Hepatocyte (in vitro differentiated cells): ENCODE data around the gene ELOVL3. TPM values are rescaled to one million over a fixed set of nuclear protein-coding genes. Genes with fewer than 3 reads are reported as not detected.

Experiments used
- DNase-seq: peaks from one replicate; pipeline ENCODE4 v3.0.0-alpha.2; 2016; ENCODE audit warnings: low spot score
- H2AFZ ChIP-seq: fragments of 200-600 bp; sonication (generic); 2 replicates; pipeline ENCODE4 v1.6.0; 2016; ENCODE audit warnings: antibody characterized with exemption, mild to moderate bottlenecking
- H3K27ac ChIP-seq: fragments of 200-600 bp; sonication (generic); 2 replicates; pipeline ENCODE4 v1.5.1; 2016; ENCODE audit warnings: mild to moderate bottlenecking
- H3K27me3 ChIP-seq: fragments of 200-600 bp; sonication (generic); 2 replicates; pipeline ENCODE4 v1.6.1; 2016
- H3K36me3 ChIP-seq: fragments of 200-600 bp; sonication (generic); replicated peaks from 2 replicates; pipeline ENCODE4 v1.5.1; 2016; ENCODE audit warnings: low read depth; ENCODE audit not compliant: insufficient read depth
- H3K4me1 ChIP-seq: fragments of 200-600 bp; sonication (generic); 2 replicates; pipeline ENCODE4 v1.5.1; 2016; ENCODE audit warnings: mild to moderate bottlenecking, moderate library complexity; ENCODE audit not compliant: insufficient read depth
- H3K4me2 ChIP-seq: fragments of 200-600 bp; sonication (generic); 2 replicates; pipeline ENCODE4 v1.6.0; 2016
- H3K4me3 ChIP-seq: fragments of 200-600 bp; sonication (generic); 2 replicates; pipeline ENCODE4 v1.5.1; 2016; ENCODE audit warnings: mild to moderate bottlenecking
- H3K79me2 ChIP-seq: fragments of 200-600 bp; sonication (generic); 2 replicates; pipeline ENCODE4 v1.6.0; 2017; ENCODE audit warnings: mild to moderate bottlenecking
- H3K9me2 ChIP-seq: fragments of 200-600 bp; sonication (generic); replicated peaks from 2 replicates; pipeline ENCODE4 v1.6.0; 2017; ENCODE audit warnings: mild to moderate bottlenecking; ENCODE audit not compliant: insufficient read depth
- H3K9me3 ChIP-seq: fragments of 200-600 bp; sonication (generic); 2 replicates; pipeline ENCODE4 v1.5.1; 2016; ENCODE audit warnings: low read depth, mild to moderate bottlenecking
- H4K20me1 ChIP-seq: fragments of 200-600 bp; sonication (generic); 2 replicates; pipeline ENCODE4 v1.6.0; 2016; ENCODE audit warnings: mild to moderate bottlenecking; ENCODE audit not compliant: insufficient read depth, poor library complexity, severe bottlenecking
- CTCF ChIP-seq: fragments of 200-600 bp; sonication (generic); IDR thresholded peaks from 2 replicates; pipeline ENCODE4 v1.5.1; 2016; ENCODE audit warnings: antibody characterized with exemption, mild to moderate bottlenecking; ENCODE audit not compliant: poor library complexity
- EZH2 ChIP-seq: fragments of 200-600 bp; sonication (generic); IDR thresholded peaks from 2 replicates; pipeline ENCODE4 v1.6.1; 2016; ENCODE audit warnings: antibody characterized with exemption, mild to moderate bottlenecking, borderline replicate concordance
- EZH2phosphoT487 ChIP-seq: fragments of 200-600 bp; sonication (generic); IDR thresholded peaks from one replicate; pipeline ENCODE4 v1.6.1; 2018; ENCODE audit warnings: antibody characterized with exemption, mild to moderate bottlenecking, low read depth, moderate library complexity; ENCODE audit not compliant: unreplicated experiment, severe bottlenecking
- WGBS: methylation state at CpG from one replicate; pipeline ENCODE4 v1.1.6; 2016; ENCODE audit warnings: low lambda C conversion rate; ENCODE audit errors: missing lambda C conversion rate; 5-methylcytosine and 5-hydroxymethylcytosine counted together
- polyA plus RNA-seq: library from polyadenylated mRNA; unstranded; fragments of >200 nt; fragmentation: Nextera tagmentation; extraction: Ambion mirVana; gene quantifications from 2 replicates; pipeline ENCODE4 v1.2.1, GENCODE V29; 2016
- total RNA-seq: library from RNA; depleted of rRNA; stranded (reverse); fragments of >200 nt; gene quantifications from 2 replicates; pipeline ENCODE4 v1.2.3, GENCODE V29; 2014

ELOVL3 gene
- total and polyA plus RNA-seq, 2 experiments from 2014 or later = not detected

GRCh38 chr10:102269017-102269416, 42.9 kb downstream of the ELOVL3 start:
- Histone ChIP-seq H3K4me3 (no peak overlapping the region), H2AFZ (no peak overlapping the region), H4K20me1 (peaks cover 63% of the 10 kb centered on the region), H3K27me3 (no peaks in the 10 kb centered on the region), H3K4me1 (no peaks in the 10 kb centered on the region), H3K4me2 (no peak overlapping the region), H3K36me3 (no peaks in the 10 kb centered on the region), H3K9me3 (no peaks in the 10 kb centered on the region), H3K27ac (no peak overlapping the region), H3K79me2 (peaks cover 96% of the 10 kb centered on the region), H3K9me2 (no peaks in the 10 kb centered on the region)
- DNase-seq = no peak
- 68% methylated on average over 3 of the region's 3 CpGs for WGBS
- TF ChIP-seq CTCF (no peak), EZH2 (no peak), EZH2phosphoT487 (no peak)

- no peak overlapping the region for H3K4me2 ChIP-seq
- H3K27me3 ChIP-seq = no peaks in the 10 kb centered on the region
- no peak for DNase-seq
- H3K27ac ChIP-seq = no peak overlapping the region
- H3K9me3 ChIP-seq = no peaks in the 10 kb centered on the region
- no peak for TF ChIP-seq EZH2
- no peak for TF ChIP-seq EZH2phosphoT487
- no peak for TF ChIP-seq CTCF
- peaks cover 68% of the 10 kb centered on the region for H4K20me1 ChIP-seq
- no peaks in the 10 kb centered on the region for H3K4me1 ChIP-seq
- H3K36me3 ChIP-seq = no peaks in the 10 kb centered on the region
- no peaks in the 10 kb centered on the region for H3K9me2 ChIP-seq
- no peak overlapping the region for H2AFZ ChIP-seq
- 90% methylated on average over 1 of the region's 1 CpG for WGBS
- peaks cover 96% of the 10 kb centered on the region for H3K79me2 ChIP-seq
- no peak overlapping the region for H3K4me3 ChIP-seq
These were observed 48.0 kb downstream of the ELOVL3 start for GRCh38 chr10:102274062-102274461.

GRCh38 chr10:102275343-102275742, 49.2 kb downstream of the ELOVL3 start:
- Histone ChIP-seq H3K36me3 (no peaks in the 10 kb centered on the region), H3K4me2 (no peak overlapping the region), H3K9me2 (no peaks in the 10 kb centered on the region), H3K79me2 (peaks cover 97% of the 10 kb centered on the region), H2AFZ (no peak overlapping the region), H3K4me1 (peaks cover 3% of the 10 kb centered on the region), H3K27ac (no peak overlapping the region), H3K4me3 (no peak overlapping the region), H3K27me3 (no peaks in the 10 kb centered on the region), H3K9me3 (no peaks in the 10 kb centered on the region), H4K20me1 (peaks cover 78% of the 10 kb centered on the region)
- no peak for TF ChIP-seq CTCF
- no peak for TF ChIP-seq EZH2phosphoT487
- TF ChIP-seq EZH2 = no peak
- DNase-seq = no peak
- WGBS = 87% methylated on average over 2 of the region's 2 CpGs

- Histone ChIP-seq H3K9me3 (no peaks in the 10 kb centered on the region), H4K20me1 (peaks cover 85% of the 10 kb centered on the region), H3K4me2 (no peak overlapping the region), H3K27me3 (no peaks in the 10 kb centered on the region), H3K9me2 (no peaks in the 10 kb centered on the region), H3K4me3 (no peak overlapping the region), H3K27ac (no peak overlapping the region), H2AFZ (no peak overlapping the region), H3K36me3 (no peaks in the 10 kb centered on the region), H3K4me1 (peaks cover 10% of the 10 kb centered on the region), H3K79me2 (peaks cover 93% of the 10 kb centered on the region)
- no peak for DNase-seq
- TF ChIP-seq CTCF (no peak), EZH2 (no peak), EZH2phosphoT487 (no peak)
These were observed 53.0 kb downstream of the ELOVL3 start for GRCh38 chr10:102279104-102279503.
